8988T (cell line): Measurements from ENCODE around the gene PPDPF.
"Not testable (repeated sequence)": the region's sequence is repeated elsewhere in the genome, so short reads cannot be mapped to it uniquely, and the experiment has no call there.

Source experiments
- DNase-seq: peaks from one replicate; pipeline ENCODE4 v3.0.0; 2011

The PPDPF gene

GRCh38 chr20:63566395-63567135 lies 46.0 kb downstream of the PPDPF start:
- DNase-seq: no peak

GRCh38 chr20:63567136-63567385 lies 46.5 kb downstream of the PPDPF start:
- no peak for DNase-seq

- no peak for DNase-seq
Measured at GRCh38 chr20:63567386-63568169, 47.0 kb downstream of the PPDPF start.

- no peak for DNase-seq
Measured at GRCh38 chr20:63568170-63568981, 47.8 kb downstream of the PPDPF start.

- DNase-seq: no peak
Measured at GRCh38 chr20:63568986-63569949, 48.7 kb downstream of the PPDPF start.

DNA sequence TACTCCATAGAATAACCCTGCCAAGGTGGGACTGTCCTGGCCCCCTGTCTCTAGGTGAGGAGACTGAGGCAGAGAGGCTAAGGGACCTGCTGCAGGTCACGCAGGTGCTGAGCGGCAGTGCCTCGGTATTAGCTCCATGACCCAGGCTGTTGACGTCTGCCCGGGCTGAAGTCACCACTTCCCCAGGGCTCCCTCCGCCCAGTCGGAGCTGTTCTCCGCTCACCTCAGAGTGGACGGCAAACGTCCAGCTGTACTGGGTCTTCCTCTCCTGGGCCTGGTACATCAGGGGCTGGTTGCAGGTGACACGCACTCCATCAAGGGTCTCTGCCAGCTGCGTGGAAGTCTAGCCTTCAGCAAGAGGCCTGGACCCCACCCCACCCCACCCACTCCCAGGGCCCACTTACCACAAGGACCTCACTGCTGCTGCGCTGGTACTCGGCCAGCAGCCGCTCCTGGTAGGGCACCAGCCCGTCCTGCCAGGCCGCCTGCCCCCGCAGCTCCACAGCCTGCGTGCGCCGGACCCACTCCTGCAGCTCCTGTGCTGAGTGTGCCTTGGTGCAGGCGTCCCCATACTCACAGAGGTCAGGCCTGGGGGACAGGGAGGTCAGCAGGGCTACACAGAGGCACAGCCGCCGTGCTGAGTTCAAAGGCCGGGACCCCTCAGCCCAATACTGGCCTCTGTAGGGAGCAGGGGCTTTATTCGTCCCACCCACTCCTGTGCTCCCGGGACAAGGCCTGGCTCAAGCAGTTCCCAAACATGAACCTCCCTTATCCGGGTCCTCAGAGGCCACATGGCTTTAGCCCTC lies 49.9 kb downstream of the PPDPF start:
- no peak for DNase-seq

DNA sequence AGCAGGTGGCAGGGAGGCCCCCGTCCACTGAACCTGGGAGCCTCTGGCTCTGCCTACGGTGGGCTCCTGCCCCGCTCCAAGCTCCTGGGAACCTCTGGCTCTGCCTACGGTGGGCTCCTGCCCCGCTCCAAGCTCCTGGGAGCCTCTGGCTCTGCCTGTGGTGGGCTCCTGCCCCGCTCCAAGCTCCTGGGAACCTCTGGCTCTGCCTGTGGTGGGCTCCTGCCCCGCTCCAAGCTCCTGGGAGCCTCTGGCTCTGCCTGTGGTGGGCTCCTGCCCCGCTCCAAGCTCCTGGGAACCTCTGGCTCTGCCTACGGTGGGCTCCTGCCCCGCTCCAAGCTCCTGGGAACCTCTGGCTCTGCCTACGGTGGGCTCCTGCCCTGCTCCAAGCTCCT lies 50.5 kb downstream of the PPDPF start:
- DNase-seq: not testable (repeated sequence)
